DND-41 (cell line): ENCODE measurements around the gene IMPDH2.

Experiments used
- ATAC-seq: fragments of 200-7000 bp; cut with Tn5 transposase; 3 replicates; pipeline ENCODE4 v1.9.1; 2021; ENCODE audit warnings: low read depth; ENCODE audit not compliant: insufficient read depth
- DNase-seq: peaks from one replicate; pipeline ENCODE4 v3.0.0-alpha.2; 2020
- H2AFZ ChIP-seq: 2 replicates; pipeline ENCODE4 v1.6.0; 2012; ENCODE audit warnings: low read depth, low read length
- H3K27ac ChIP-seq: 2 replicates; pipeline ENCODE4 v1.5.1; 2012; ENCODE audit warnings: low read length, inconsistent platforms
- H3K27me3 ChIP-seq: fragments of 200-600 bp; sonication (generic); 2 replicates; pipeline ENCODE4 v1.6.0; 2012; ENCODE audit warnings: low read length, mild to moderate bottlenecking, inconsistent platforms; ENCODE audit not compliant: insufficient read depth, poor library complexity
- H3K36me3 ChIP-seq: 2 replicates; pipeline ENCODE4 v1.5.1; 2012; ENCODE audit warnings: low read length, inconsistent platforms; ENCODE audit not compliant: insufficient read depth
- H3K4me1 ChIP-seq: 2 replicates; pipeline ENCODE4 v1.5.1; 2012; ENCODE audit warnings: mild to moderate bottlenecking, low read length; ENCODE audit not compliant: insufficient read depth
- H3K4me2 ChIP-seq: 2 replicates; pipeline ENCODE4 v1.6.0; 2012; ENCODE audit warnings: mild to moderate bottlenecking, moderate library complexity, low read length, inconsistent platforms; ENCODE audit not compliant: insufficient read depth
- H3K4me3 ChIP-seq, 2 experiments: fragments of 200-600 bp in 1 of 2; shearing (Covaris generic) in 1 of 2; 2 replicates each; pipeline ENCODE4 v1.5.1; 2012 to 2016; ENCODE audit warnings: inconsistent platforms in 2 of 2, low read length in 2 of 2, mild to moderate bottlenecking in 2 of 2, low read depth in 1 of 2, moderate library complexity in 1 of 2
- H3K79me2 ChIP-seq: 2 replicates; pipeline ENCODE4 v1.6.0; 2012; ENCODE audit warnings: low read length, inconsistent platforms; ENCODE audit not compliant: insufficient read depth
- H3K9ac ChIP-seq: 2 replicates; pipeline ENCODE4 v1.6.0; 2012; ENCODE audit warnings: low read depth, mild to moderate bottlenecking, inconsistent platforms, low read length, moderate library complexity
- H3K9me3 ChIP-seq: 2 replicates; pipeline ENCODE4 v1.5.1; 2012; ENCODE audit warnings: low read length, moderate library complexity, mild to moderate bottlenecking, inconsistent platforms; ENCODE audit not compliant: insufficient read depth, severe bottlenecking
- H4K20me1 ChIP-seq: 2 replicates; pipeline ENCODE4 v1.6.0; 2012; ENCODE audit warnings: low read length; ENCODE audit not compliant: insufficient read depth
- EZH2 ChIP-seq: IDR thresholded peaks from 3 replicates; pipeline ENCODE4 v1.6.1; 2012; ENCODE audit warnings: borderline replicate concordance, low read depth, mild to moderate bottlenecking, moderate library complexity, low read length, inconsistent platforms; ENCODE audit not compliant: severe bottlenecking
- TF ChIP-seq, protein P1 (sequence below): IDR thresholded peaks from 2 replicates; pipeline ENCODE4 v1.5.1; 2012; ENCODE audit warnings: borderline replicate concordance, low read length, moderate library complexity, mild to moderate bottlenecking; ENCODE audit not compliant: poor library complexity, severe bottlenecking; ENCODE audit errors: extremely low read depth

Gene IMPDH2

DNA sequence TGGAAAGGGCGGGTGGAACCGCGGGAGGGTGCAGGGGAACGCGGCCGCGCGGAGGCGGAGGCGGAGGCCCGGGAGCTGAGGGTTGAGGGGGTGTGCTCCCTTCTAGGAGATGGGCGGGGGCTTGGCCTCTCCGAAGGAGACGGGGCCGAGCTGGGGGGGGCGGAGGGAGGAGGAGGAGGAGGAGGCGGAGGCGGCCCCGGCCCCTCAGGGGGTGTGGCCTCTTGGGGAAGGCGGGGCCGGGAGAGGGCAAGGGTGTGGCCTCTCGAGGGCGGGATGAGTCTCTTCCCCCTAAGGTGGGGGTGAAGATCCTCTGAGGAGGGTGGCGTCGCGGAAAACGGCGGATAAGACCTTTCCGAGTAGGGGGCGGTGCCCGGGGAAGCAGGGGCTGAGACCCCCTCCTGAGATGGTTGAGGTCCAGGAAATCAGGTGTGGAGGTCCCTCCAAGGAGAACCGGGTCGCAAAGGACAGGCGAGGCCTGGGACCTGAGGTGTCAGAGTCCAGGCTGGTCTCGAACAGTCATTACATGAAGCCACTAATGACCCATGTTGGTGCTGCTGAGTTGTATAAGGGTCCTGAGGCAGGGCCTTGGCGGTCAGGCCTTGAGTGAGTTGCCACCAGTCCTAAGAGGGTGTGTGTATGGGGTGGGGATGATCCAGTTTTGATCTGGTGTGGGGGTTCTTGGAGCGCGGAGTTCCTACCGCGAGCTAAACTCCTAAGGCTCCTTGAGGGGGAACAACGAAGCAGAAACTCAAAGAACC, 21.2 kb downstream of the IMPDH2 start:
- TF ChIP-seq EZH2 = no peak
- TF ChIP-seq, protein P1, sequence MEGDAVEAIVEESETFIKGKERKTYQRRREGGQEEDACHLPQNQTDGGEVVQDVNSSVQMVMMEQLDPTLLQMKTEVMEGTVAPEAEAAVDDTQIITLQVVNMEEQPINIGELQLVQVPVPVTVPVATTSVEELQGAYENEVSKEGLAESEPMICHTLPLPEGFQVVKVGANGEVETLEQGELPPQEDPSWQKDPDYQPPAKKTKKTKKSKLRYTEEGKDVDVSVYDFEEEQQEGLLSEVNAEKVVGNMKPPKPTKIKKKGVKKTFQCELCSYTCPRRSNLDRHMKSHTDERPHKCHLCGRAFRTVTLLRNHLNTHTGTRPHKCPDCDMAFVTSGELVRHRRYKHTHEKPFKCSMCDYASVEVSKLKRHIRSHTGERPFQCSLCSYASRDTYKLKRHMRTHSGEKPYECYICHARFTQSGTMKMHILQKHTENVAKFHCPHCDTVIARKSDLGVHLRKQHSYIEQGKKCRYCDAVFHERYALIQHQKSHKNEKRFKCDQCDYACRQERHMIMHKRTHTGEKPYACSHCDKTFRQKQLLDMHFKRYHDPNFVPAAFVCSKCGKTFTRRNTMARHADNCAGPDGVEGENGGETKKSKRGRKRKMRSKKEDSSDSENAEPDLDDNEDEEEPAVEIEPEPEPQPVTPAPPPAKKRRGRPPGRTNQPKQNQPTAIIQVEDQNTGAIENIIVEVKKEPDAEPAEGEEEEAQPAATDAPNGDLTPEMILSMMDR = no peak
- H3K27ac ChIP-seq = peak overlapping the region; percentile 99
- peaks cover 55% of the 10 kb centered on the region for H3K79me2 ChIP-seq
- peak overlapping the region; percentile 69 to 86; a peak in 3 of 4 replicates for H3K4me3 ChIP-seq
- peaks cover 32% of the 10 kb centered on the region for H3K36me3 ChIP-seq
- no peaks in the 10 kb centered on the region for H3K9me3 ChIP-seq
- H2AFZ ChIP-seq = peak overlapping the region; percentile 93
- peak overlapping the region; percentile 98 for H3K9ac ChIP-seq
- peaks cover 35% of the 10 kb centered on the region for H3K4me1 ChIP-seq
- ATAC-seq = peak; percentile 71
- peaks cover 48% of the 10 kb centered on the region for H4K20me1 ChIP-seq
- no peaks in the 10 kb centered on the region for H3K27me3 ChIP-seq
- peak overlapping the region; percentile 75 for H3K4me2 ChIP-seq
- DNase-seq = peak; percentile 94

DNA sequence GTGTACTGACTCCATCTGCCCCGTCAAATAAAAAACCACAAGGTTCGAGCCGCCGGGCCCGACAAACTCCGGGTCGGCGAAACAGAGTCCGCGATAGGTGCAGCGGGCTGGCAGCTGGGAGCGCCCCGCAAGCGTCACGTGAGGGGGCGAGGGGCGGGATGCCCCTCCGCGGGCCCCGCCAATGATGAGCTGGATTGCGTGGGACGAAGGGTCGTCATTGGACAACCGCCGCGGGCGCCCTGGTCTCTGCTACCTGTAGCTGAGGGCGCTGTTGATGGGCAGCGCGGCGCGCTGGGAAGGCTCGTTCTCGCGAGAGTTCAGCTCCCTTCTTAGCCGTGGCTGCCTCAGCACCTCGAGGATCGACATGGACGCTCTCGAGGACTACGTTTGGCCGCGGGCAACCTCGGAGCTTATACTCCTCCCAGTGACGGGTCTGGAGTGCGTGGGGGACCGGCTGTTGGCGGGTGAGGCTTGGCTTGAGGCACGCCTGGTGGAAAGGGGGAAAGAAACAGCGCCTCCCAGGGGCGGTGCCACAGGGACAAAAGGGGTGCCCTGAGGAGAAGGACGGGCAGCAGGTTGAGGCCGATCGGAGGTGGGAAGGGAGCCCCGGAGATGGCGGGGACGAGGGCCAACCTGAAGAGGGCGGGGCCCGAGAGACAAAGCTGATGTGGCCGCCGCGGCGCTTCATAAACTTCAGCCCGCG, 22.0 kb downstream of the IMPDH2 start, which contains the start of gene WDR6:
TSS of gene WDR6 (plus strand) at position 324 of the 703 bp plus-strand sequence. CDS start at position 365, 41 bp downstream.
- peak within 1 kb of the TSS; percentile 69 to 86; a peak in 3 of 4 replicates for H3K4me3 ChIP-seq
- H3K4me1 ChIP-seq = peaks cover 35% of the 10 kb centered on the region
- H3K9ac ChIP-seq = peak within 1 kb of the TSS; percentile 98
- H4K20me1 ChIP-seq = peaks cover 41% of the 10 kb centered on the region
- H2AFZ ChIP-seq = peak within 1 kb of the TSS; percentile 93
- H3K9me3 ChIP-seq = no peaks in the 10 kb centered on the region
- H3K27me3 ChIP-seq = no peaks in the 10 kb centered on the region
- DNase-seq (peak; percentile 98), ATAC-seq (peak; percentile 91)
- peak within 1 kb of the TSS; percentile 99 for H3K27ac ChIP-seq
- peak within 1 kb of the TSS; percentile 75 for H3K4me2 ChIP-seq
- no peak for TF ChIP-seq EZH2
- TF ChIP-seq, protein P1 = peak; percentile 68
- peaks cover 48% of the 10 kb centered on the region for H3K79me2 ChIP-seq
- peaks cover 24% of the 10 kb centered on the region for H3K36me3 ChIP-seq

DNA sequence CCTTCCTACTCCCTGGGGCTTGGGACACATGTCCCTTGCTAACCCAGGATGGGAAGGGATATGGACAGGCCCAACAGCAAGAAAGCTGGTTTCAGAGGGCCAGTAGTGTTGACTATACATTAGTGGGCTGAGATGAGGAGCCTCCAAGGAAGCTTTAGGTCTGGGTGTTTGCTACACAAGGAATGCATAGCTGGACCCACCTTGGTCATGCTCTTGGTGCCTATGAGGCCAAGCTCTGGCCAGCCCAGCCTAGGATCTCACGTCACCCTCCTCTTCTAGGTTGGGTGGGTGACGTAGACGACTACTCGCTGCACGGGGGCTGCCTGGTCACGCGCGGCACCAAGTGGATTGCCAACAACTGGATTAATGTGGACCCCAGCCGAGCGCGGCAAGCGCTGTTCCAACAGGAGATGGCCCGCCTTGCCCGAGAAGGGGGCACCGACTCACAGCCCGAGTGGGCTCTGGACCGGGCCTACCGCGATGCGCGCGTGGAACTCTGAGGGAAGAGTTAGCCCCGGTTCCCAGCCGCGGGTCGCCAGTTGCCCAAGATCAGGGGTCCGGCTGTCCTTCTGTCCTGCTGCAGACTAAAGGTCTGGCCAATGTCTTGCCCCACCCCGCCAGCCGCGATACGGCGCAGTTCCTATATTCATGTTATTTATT, 22.7 kb downstream of the IMPDH2 start:
- Histone ChIP-seq H3K36me3 (peaks cover 17% of the 10 kb centered on the region), H3K4me3 (peak overlapping the region; percentile 69 to 86; a peak in 3 of 4 replicates), H2AFZ (peak overlapping the region; percentile 77), H3K27me3 (no peaks in the 10 kb centered on the region), H4K20me1 (peaks cover 34% of the 10 kb centered on the region), H3K27ac (peak overlapping the region; percentile 71), H3K4me1 (peaks cover 35% of the 10 kb centered on the region), H3K9me3 (no peaks in the 10 kb centered on the region), H3K9ac (peak overlapping the region; percentile 98), H3K4me2 (peak overlapping the region; percentile 75), H3K79me2 (peaks cover 41% of the 10 kb centered on the region)
- no peak for ATAC-seq
- no peak for DNase-seq
- TF ChIP-seq, protein P1 = no peak
- no peak for TF ChIP-seq EZH2
